AG08395 (cell line): Measurements from ENCODE around the gene OR5H2.
"Not testable (repeated sequence)": the region's sequence is repeated elsewhere in the genome, so short reads cannot be mapped to it uniquely, and the experiment has no call there.

Source experiments
- DNase-seq: peaks from one replicate; pipeline ENCODE4 v3.0.0; 2012; ENCODE audit warnings: mixed read lengths, low spot score

The OR5H2 gene

DNA sequence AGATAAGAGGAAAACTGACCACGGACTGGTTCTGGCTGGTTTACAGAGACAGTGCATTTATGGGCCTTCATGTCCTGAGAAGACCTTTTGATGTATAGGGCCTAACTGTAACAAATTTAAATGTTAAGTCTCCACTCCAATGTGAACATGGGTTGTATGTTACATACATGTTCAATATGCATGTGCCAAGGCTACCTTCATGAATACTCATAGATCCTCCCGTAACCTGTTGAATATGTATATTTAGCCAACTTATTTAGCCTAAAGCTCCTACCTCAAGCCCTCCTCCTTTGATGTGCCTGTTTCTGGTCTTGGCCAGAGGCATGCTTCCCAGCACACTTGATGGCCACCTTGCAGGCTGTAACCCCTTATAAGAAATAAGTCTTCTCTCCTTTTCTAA lies at the start of gene OR5H2:
TSS of gene OR5H2 (plus strand) at position 301 of the 400 bp plus-strand sequence. CDS start 398 bp downstream, outside the sequence.
- no peak for DNase-seq

DNA sequence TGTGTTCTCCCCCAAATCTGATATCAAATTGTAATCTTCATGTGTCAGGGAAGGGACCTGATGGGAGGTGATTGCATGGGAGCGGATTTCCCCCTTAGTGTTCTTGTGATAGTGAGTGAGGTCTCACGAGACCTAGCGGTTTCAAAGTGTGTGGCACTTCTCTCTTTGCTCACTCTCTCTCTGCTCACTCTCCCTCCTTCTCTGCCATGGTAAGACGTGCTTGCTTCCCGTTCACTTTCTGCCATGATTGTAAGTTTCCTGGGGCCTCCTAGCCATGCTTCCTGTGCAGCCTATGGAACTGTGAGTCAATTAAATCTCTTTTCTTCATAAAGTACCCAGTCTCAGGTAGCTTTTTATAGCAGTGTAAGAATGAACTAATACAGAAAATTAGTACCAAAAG lies 48.8 kb upstream of the OR5H2 start:
- DNase-seq: no peak

DNA sequence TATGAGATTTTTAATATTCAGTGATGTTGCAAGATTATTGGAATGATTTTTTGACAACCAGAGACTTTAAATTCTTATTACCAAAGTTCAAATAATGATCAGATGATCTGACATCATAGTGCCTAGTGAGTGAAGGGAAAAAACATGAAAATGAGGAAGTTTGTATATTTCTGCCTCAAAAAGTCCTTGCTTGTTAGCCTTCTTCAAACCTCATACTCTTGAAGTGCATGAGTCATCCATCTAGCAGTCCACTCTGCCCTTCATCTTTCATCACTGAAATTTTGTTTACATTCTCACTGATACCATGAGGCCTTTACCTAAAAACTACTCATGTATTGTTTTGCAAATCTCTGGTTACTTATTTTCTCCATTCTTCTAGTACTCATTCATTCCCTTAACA lies 42.2 kb upstream of the OR5H2 start:
- no peak for DNase-seq

DNA sequence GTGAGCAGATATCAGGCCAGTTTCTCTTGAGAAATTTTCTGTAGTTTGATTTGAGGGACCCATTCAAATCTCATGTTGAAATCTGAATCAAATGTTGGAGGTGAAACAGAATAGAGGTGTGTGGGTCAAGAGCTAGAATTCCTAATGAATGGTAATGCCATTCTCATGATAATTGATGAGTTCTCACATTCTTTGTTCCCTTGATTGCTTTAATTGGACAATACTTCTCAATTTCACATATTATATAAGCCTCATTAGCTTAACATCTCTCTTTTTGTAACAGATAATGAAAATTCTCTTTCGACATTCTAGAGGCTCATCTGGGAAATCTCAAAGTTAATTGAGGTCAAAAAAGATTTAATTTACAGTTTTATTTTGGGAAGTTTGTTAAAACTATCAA lies 40.1 kb upstream of the OR5H2 start:
- DNase-seq: no peak

DNA sequence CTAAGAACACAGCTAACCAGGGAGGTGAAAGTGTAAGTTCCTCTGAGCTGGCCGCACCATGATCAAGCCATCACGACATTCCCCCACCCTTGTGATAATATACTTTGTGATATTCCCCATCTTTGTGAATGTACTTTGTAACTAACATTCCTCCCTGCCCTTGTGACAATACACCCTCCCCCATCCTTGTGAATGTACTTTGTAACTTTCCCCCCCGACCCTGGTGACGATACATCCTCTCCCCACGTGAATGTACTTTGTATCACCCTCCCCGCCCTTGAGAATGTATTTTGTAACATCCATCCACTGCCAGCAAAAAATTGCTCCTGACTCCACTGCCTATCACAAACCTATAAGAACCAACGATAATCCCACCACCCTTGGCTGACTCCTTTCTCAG lies 38.5 kb upstream of the OR5H2 start:
- DNase-seq: no peak

DNA sequence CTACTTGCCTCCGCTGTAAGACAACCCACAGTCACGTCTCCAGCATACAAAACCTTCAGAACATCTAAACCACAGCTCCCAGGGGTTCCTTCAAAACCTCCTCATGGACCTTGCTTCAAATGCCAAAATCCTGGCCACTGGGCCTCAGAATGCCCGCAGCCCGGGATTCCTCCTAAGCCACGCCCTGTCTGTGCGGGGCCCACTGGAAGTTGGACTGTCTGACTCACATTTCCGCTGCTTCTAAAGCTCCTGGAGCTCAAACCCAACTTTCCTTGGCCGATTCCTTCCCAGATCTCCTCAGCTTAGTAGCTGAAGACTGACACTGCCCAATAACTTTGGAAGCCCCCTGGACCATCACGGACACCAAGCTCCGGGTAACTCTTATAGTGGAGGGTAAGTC lies 36.2 kb upstream of the OR5H2 start:
- no peak for DNase-seq

DNA sequence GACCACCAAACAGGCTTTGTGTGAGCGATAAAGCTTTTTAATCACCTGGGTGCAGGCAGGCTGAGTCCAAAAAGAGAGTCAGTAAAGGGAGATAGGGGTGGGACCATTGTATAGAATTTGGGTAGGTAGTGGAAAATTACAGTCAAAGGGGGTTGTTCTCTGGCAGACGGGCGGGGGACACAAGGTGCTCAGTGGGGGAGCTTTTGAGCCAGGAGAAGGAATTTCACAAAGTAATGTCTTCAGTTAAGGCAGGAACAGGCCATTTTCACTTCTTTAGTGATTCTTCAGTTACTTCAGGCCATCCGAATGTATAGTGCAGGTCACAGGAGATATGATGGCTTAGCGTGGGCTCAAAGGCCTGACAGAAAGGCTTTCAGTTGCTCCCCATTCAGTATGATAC lies 26.3 kb upstream of the OR5H2 start:
- not testable (repeated sequence) for DNase-seq

DNA sequence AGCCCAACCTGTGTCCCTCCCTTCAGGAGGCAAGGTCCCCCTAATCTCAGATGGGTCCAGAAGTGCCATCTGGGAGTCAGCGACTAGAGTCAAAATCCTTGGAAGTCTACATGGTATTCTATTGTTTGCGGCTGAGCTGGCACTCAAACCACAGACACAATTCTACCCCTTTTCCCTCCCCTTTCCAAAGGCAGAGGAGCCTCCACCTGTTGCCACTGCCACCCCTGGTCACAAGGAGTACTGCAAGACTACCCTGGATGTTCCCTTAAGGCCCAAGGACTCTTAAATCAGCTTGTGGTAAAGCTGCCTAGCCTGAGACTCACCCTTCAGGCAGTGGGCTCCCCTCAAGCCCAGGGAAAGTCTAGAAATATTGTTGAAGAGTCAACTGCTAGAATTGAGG lies 22.6 kb upstream of the OR5H2 start:
- no peak for DNase-seq

DNA sequence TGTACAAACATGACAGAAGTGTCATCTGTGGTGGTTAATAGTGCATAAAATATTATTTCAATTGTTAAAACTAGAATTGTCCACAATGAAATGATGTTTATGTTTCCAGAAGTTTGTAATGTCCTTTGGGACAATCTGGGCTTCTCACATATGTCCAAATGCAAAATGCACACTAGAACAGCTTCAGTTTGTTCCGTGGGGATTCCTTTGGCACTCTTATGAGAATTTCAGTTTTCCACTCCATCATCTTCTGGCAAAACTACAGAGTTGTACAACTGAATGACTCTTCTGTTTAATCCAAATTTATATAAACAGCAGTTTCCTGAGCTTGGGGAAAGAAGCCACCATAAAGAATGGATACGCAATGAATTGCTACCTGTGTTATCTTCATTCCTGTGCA lies 20.3 kb upstream of the OR5H2 start:
- DNase-seq: no peak

DNA sequence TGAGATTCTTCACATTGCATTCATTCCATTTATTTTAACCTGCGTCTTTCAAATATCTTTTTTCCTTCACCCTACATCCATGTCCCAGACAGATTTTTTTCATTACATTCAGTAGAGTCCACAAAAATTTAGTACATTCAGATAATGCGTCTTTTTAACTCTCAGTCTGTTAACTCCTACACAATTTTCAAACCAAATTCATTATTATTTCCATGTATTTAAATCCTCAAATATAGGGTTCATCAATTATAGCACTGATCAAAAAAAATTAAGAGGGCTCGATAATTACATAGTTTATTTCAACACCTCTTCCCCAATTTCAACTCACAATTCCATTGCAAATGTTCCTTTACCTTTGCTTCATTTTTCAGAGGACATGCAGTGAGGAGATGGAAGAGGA lies 18.4 kb upstream of the OR5H2 start, which contains the start of gene OR5H6:
TSS of gene OR5H6 (plus strand) at position 301 of the 400 bp plus-strand sequence. CDS start at position 390, 89 bp downstream.
- no peak for DNase-seq

DNA sequence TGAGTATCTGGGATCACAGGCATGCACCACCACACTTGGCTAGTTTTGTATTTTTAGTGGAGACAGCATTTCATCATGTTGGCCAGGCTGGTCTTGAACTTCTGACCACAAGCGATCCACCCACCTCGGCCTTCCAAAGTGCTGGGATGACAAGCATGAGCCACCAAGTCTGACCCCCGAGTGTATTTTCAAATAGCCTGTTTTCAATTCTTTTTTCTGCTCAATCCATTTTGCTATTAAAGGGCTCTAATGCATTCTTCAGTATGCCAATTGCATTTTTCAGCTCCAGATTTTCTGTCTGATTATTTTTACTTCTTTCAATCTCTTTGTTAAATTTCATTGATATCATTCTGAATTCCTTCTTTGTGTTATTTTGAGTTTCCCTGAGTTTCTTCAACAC lies 12.5 kb upstream of the OR5H2 start:
- DNase-seq: no peak

DNA sequence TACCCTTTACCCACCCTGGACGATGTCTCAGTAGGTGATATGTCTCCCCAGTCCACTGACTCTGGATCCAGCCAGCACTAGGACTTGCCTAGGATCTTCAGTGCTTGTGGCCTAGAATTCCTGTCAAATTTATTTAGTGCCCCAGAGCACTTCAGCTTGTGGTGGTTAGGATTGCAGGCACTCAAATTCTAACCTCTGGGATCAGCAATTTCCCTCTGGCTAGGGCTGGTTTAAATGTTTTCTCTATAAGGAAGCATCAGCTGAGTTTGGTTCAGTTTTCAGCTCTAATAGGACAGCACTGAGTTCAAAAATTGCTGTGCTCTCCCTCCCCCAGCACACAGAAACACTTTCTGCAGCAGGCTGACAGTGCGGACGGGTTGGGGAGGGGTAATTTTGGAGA lies 10.2 kb upstream of the OR5H2 start:
- DNase-seq: no peak

DNA sequence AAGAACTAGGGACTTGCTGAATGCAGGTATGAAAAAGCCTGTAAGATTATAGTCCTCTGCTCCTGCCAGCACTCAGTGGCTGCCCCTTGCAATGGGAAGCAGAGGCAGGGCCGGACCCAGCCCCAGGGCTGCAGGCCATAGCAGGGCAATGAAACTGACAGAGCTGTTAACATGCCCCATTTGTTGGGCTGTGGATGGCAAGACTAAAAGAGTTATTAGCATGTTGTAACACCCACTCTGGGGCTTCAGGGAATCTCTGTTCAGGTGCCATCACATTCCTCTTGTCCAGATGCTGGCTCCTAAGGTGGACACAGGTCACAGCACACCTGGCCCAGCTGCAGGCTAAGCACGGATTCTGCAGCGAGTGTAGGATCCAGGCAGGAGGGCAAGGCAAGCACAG lies 7.4 kb upstream of the OR5H2 start:
- DNase-seq: no peak

DNA sequence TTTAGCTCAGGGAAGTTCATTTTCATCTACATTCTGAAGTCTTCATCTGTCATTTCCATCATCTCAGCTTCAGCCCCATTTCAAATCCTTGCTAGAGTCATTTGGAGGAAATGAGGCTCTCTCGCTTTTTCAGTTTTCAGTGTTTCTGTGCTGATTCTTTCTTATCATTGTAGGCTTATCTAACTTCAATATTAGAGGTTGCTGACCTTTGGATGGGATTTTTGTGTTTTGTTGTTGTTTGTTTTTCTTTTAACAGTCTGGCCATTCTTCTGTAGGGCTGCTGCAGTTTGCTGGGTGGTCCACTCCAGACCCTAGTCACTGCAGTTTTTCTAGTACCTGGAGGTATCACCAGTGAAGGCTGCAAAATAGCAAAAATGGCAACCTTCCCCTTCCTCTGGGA lies 8.6 kb downstream of the OR5H2 start:
- DNase-seq: no peak

DNA sequence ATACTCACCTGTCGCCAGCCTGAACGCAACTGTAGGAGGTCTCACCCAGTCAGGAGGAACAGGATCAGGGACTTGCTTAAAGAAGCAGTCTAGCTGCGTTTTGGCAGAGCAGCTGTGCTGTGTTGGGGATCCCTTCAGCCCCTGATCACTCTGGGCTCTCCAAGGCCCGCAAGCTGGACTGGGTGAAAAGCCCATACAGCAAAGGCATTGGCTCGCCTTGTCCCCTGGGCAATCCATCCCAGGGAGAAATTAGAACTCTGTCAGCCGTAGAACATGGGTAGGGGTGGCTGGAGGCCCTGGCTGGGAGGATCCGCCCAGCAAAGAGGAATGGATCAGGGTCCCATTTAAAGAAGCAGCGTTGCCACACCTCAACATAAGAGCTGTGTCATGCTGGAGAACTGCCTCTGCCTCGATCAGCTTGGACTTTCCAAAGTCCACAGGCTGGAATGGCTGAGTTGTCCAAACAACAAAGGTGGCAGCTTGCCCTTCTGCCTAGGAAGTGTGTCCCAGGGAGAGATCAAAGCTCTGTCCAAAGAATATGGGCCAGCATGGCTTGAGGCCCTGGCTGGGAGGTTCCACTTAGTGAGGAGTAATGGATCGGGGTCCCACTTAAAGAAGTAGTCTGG lies 9.1 kb downstream of the OR5H2 start:
- no peak for DNase-seq

DNA sequence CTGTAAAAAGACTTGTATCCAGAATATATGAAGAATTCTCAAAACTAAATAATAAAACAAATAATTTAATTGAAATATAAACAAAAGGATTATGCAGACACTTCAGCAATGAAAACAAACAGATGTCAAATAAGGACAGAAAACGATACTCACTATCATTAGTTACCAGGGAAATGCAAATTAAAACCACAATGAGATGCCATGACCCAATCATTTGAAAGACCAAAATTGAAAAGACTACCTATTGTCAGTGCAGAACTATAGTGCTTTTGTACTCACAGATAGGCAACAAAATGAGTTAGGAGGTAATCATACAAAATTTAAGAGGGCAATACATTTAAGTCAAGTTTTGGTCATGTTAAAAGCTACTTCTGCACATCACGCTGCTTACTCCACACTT lies 39.8 kb downstream of the OR5H2 start:
- DNase-seq: no peak

DNA sequence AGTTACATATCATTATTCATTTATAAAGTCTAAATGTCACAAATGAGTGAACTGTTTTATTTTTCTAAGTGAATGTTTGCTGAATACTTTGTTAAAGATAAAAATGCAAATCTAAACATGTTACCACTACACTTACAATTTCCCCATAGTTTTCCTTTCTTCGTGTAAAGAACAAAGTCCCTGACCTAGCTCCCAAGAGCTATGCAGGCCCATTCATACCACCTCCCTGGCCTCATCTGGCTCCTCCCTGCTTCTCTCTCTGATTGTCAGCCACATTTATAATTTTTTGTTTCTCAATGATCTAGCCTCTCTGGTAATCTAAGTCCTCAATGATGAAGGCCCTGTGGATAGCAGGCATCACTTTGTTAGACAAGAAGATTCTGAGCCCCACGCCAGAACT lies 40.4 kb downstream of the OR5H2 start:
- no peak for DNase-seq

DNA sequence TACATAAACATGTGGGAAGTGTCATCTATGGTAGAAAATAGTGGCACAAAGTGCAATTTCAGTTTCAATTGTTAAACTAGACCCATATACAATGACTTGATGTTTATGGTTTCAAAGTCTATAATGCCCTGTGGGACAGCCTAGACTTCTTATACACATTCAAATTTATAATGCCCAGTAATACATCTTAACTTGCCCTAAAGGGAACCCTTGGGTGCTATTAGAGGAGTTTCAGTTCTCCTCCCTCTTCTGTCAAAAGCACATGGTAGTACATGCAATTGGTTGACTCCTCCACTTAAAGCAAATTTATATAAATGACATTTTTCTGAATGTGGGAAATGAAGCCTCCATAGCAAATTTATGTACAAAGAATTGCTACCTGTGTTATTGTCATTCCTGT lies 41.1 kb downstream of the OR5H2 start:
- no peak for DNase-seq

DNA sequence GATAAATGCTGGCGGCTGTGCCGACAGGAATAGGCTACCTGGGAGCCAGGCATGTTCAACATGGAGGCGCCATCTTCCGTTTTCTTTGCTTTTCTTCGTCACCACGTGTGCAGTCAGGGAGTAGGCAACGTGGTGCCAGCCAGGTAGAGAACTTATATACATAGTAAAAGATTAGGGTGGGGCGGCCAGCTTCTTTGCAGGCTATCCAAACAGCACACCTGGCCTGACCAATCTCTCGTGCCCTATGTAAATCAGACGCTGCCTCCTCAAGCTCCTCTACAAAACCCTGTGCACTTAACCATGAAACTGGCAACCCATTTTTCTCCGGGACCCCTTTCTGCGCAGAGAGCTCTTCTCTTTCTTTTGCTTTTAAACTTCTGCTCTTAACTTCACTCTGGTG lies 42.8 kb downstream of the OR5H2 start:
- no peak for DNase-seq

DNA sequence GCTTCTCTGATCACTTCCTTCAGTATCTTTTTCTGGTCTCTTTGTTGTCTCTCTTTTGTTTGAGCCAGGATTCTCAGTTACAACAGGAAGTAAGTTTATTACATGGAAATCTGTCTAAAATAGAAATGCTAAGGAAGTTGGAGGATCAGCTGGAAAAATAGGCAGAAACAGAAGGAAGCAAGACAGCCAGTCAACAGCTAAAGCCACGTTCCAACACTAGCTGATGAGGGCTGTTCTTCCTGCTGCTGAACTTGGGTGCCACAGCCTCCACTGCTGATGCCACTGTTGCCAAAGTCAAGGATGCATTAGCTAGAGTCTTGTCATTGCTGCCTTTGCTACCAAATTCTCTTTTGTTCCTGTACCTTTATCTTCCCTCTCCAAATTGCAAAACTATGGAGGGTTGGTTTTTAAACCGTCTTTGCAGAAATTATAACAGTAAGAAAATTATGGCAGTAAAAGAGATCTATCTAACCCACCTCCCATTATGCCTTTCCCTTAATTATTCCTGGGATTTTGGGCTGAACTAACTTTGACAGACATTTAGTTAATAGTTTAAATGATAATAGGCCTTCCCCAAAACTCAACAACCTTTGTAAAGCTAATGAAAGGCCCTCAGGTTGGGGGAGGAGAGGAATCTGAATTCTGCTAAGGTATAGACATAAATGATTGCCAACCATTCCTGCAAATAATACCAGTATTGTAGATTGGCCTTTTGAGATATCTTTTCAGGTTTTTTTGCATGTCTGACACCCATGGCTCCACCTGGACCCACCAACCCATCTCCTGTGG lies 44.0 kb downstream of the OR5H2 start:
- no peak for DNase-seq

DNA sequence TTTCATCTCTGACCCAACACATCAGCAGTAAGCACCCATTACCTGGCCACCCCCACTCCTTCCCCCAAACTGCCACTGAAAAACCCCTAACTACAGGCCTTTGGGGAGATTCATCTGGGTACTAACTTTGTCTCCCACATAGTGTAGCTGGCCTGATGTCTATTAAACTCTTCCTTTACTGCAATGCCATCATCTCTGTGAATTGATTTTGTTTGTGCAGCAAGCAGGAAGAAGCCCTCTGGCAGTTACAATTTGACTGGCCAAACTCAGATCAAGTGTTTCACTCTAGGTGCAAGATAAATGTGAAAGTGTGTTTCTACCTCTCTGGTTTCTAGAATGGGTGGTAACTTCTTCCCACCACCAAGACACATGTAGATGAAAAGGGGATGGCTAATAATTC lies 44.6 kb downstream of the OR5H2 start:
- DNase-seq: no peak

DNA sequence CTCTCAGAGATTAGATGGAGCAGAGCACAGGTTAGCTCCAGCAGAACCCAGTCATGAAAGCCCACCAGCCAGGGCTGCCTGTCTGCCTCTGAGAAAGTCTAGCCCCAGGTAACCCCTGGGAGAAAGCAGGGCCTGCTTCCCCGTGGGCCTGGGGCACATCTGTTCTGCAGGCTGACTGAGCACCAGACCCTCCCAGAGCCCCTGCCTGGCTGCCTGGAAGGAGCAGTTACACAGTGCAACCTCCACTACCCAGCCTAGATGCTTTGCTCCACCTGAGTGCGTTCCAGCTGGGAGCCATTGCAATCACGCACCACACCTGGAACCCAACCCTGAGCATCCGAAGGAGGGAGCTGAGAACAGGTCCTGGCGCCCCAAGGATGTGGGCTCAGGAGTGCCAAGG lies 46.6 kb downstream of the OR5H2 start:
- no peak for DNase-seq

DNA sequence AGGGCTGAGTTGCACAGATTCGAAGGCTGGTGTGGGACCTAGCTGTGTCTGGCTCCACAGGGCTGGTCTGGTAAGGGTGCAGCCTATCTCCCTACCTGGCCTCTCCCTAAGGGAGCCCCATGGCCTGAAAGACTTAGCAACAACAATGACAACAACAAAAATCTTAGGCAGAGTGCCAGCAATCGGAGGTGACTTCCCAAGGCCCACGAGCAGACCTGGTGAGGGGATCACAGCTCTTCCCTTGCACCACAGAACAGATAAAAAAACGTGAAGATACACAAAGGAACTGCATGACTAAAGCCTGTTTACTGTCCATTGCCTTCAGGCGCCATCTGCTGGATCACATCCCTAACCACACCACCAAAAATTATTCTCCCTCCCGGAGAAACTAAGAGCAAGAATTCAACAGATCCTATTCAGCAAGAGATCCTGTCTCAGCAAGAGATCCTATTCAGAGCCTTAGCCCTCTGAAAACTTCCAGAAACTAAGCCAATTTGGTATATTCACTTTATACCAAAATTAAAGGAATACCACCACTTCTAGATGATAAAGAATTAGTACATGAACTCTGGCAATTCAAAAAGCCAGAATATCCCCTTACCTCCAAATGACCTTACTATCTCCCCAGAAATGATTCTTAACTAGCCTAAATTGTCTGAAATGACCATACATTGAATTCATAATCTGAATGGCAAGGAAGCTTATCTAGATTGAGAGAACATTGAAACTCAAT lies 47.3 kb downstream of the OR5H2 start:
- peak; percentile 48 for DNase-seq
